ENCODE results near the gene SPINT2.

Gene SPINT2

GRCh38 chr19:38303517-38304351 is 39.4 kb downstream of the SPINT2 start, which contains the start of gene C19orf33:
Gene C19orf33 (plus strand): TSS chr19:38304251. CDS start chr19:38304262, 11 bp downstream.
- no peak for DNase-seq

- DNase-seq, result no peak
Measured at GRCh38 chr19:38304352-38304865, 40.0 kb downstream of the SPINT2 start.

GRCh38 chr19:38304866-38305429 is 40.6 kb downstream of the SPINT2 start:
- DNase-seq, result no peak

GRCh38 chr19:38306236-38306635 is 41.9 kb downstream of the SPINT2 start:
- no peak for DNase-seq

- no peak for DNase-seq
Measured at GRCh38 chr19:38307076-38307475, 42.7 kb downstream of the SPINT2 start.

GRCh38 chr19:38307597-38307996 is 43.2 kb downstream of the SPINT2 start:
- DNase-seq, result no peak

- no peak for DNase-seq
Measured at GRCh38 chr19:38308006-38308766, 43.8 kb downstream of the SPINT2 start.

- DNase-seq, result no peak
Measured at GRCh38 chr19:38308926-38309614, 44.7 kb downstream of the SPINT2 start.

GRCh38 chr19:38309615-38310278 is 45.4 kb downstream of the SPINT2 start:
- no peak for DNase-seq

GRCh38 chr19:38310279-38310670 is 45.9 kb downstream of the SPINT2 start:
- no peak for DNase-seq

GRCh38 chr19:38310986-38311385 is 46.6 kb downstream of the SPINT2 start:
- no peak for DNase-seq

- DNase-seq, result peak; percentile 98
Measured at GRCh38 chr19:38315657-38316476, 51.5 kb downstream of the SPINT2 start, which contains the start of gene YIF1B. Gene YIF1B (minus strand): TSS chr19:38315947. CDS start chr19:38315917, 30 bp downstream.

- DNase-seq, result peak; percentile 65
Measured at GRCh38 chr19:38316477-38317067, 52.2 kb downstream of the SPINT2 start.

- peak; percentile 77 for DNase-seq
Measured at GRCh38 chr19:38317104-38317612, 52.8 kb downstream of the SPINT2 start.

GRCh38 chr19:38318660-38319059 is 54.3 kb downstream of the SPINT2 start:
- no peak for DNase-seq

- peak; percentile 84 for DNase-seq
Measured at GRCh38 chr19:38319421-38320258, 55.3 kb downstream of the SPINT2 start, which contains the start of gene KCNK6. Gene KCNK6 (plus strand): TSS chr19:38319845. CDS start chr19:38319951, 106 bp downstream.

- no peak for DNase-seq
Measured at GRCh38 chr19:38320969-38321339, 56.6 kb downstream of the SPINT2 start.

GRCh38 chr19:38321646-38322196 is 57.3 kb downstream of the SPINT2 start:
- DNase-seq, result no peak

GRCh38 chr19:38323291-38323690 is 58.9 kb downstream of the SPINT2 start:
- no peak for DNase-seq
